NCI-H128 (cell line): ENCODE data around the gene NFE2L3.
"Not testable (repeated sequence)": the region's sequence is repeated elsewhere in the genome, so short reads cannot be mapped to it uniquely, and the experiment has no call there.

Experiments used
- DNase-seq: peaks from one replicate; lab custom pipeline; 2025; ENCODE audit not compliant: unreplicated experiment; lab: John Stamatoyannopoulos, UW

NFE2L3 gene

DNA sequence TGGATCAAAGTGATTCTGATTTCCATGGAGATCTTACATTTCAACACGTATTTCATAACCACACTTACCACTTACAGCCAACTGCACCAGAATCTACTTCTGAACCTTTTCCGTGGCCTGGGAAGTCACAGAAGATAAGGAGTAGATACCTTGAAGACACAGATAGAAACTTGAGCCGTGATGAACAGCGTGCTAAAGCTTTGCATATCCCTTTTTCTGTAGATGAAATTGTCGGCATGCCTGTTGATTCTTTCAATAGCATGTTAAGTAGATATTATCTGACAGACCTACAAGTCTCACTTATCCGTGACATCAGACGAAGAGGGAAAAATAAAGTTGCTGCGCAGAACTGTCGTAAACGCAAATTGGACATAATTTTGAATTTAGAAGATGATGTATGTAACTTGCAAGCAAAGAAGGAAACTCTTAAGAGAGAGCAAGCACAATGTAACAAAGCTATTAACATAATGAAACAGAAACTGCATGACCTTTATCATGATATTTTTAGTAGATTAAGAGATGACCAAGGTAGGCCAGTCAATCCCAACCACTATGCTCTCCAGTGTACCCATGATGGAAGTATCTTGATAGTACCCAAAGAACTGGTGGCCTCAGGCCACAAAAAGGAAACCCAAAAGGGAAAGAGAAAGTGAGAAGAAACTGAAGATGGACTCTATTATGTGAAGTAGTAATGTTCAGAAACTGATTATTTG lies 33.3 kb downstream of the NFE2L3 start:
- no peak for DNase-seq

DNA sequence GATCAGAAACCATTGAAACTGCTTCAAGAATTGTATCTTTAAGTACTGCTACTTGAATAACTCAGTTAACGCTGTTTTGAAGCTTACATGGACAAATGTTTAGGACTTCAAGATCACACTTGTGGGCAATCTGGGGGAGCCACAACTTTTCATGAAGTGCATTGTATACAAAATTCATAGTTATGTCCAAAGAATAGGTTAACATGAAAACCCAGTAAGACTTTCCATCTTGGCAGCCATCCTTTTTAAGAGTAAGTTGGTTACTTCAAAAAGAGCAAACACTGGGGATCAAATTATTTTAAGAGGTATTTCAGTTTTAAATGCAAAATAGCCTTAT lies 33.8 kb downstream of the NFE2L3 start:
- no peak for DNase-seq

DNA sequence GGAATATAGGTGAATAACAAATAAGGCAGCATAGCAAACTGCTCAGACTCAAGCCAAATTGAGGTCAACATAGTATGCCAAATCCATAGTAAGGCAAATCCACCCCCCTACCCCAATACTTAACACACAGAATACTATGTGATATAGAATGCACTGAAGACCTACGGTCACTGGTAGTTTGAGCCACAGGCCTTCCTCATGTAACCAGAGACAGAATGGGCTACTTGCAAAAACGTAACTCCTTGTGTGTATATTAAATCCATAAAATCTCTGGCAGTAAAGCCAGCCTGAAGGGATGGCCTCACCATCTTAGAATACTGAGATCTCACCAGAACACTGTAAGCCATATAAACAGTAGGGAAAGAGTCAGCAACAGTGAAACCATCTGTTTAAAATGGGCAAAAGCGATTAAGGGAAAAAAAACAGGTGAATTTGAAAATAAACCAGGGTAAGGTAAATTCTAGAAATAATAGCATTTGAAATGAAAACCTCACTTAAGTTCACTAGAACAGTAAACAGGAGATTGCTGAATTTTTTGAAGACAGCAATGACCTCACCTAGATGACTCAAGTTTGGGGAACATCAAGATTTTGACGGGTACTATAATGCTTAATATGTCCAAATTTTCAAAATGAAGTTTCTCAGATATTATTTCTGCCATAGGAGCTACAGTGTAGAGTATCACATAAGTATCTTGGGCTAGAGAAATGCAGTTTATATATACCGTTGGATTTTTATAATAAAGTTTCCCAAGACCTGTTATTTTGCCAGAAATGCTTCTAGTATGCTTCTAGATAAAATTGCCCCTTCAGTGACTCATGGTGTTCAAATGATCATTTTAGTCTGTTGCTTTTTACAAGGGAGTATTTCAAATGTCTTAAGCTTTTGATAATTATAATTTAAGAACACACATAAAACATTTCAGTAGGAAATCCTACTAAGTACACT lies 34.6 kb downstream of the NFE2L3 start:
- DNase-seq: no peak

DNA sequence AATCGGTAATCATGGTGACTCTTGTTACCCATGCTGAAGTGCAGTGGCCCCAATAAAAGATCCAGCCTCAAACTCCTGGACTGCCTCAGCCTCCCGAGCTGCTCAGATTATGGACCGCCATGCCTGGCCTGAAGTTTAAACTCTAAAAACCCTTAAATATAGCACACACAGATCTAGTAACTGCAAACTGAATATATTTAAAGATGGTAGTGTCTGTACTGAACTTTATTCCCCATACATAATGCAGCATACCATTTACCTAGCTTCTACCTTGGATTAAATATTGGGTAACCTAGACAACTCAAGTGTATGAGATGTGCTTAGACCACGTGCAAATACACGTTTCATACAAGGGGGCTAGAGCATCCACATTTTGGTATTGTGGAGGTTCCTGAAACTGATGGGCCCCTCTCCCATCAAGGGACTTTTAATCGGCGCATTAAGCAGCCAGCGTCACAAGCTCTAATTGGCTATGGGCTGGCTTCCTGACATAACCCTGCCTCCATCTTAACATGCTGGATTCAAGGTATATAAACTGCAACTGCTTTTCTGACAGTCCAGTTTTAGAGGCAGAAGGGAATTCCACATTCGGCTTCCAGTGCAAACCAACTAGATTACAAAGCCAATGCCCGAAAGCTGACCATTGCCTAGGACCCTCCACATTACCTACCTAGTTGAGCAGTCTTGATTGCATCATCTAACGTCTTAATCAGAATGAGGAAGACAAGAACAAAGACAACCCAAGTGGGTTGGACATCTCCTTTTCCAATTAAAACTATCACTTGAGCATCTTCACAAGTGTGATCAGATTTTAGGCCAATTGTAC lies 35.6 kb downstream of the NFE2L3 start:
- no peak for DNase-seq

DNA sequence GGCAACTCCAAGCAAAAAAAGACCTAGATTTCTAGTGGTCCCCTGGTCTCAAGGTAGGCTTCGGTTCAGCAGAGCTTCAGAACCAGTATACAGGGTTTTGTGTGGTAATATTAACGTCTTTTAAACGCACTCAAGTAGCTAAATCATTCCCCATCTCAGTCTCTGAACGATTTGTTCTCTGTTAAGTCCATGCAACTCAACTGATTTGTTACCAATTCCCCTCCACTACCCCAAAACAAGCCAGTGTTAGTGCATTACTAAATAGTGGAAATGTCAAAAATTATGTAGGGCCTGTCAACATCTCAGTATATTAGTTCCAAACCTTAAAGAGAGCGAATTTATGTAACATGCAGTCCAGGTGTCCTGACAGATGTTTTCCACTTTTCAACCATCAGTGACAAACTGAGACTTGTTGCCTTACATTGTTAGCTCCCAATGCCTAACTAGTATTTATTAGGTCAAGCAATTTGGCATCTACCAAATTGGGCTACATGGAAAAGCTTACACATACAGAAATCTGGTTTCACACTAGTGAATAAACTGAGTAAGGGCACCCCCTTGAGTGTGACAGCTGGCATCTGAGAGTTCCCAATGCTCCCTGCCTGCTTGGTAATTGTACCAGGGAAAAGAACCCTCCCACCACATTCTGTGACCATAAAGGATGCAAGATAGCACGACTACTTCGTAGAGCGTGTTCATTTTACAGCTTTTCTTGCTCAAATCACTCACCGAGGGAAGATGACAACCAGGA lies 36.4 kb downstream of the NFE2L3 start:
- no peak for DNase-seq

DNA sequence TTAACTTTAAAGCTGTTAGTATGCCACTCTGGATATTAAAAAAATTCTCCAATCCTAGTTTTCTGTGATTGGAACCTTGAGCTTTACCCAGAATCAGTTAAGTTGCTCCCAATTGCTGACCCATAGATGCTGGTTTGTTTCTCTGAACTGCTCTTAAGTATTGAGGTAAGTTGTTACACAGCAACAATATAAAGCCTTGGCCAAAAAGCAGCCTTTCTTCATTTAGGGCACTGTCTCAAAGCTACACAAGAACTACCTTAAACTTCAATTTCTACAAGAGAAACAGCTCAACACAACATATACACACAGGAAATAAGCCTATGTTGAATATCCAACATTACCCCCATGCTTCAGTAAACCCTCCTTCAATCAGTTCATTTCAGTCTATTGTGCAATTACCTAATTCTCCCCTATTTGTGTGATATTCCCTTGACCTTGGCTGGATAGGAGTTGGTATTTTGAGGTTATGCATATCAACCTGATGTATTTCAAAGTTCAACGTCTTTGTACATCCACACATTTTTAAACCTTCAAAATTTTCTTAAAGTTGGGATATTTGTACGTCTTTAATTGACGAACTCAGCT lies 37.1 kb downstream of the NFE2L3 start:
- DNase-seq: no peak

DNA sequence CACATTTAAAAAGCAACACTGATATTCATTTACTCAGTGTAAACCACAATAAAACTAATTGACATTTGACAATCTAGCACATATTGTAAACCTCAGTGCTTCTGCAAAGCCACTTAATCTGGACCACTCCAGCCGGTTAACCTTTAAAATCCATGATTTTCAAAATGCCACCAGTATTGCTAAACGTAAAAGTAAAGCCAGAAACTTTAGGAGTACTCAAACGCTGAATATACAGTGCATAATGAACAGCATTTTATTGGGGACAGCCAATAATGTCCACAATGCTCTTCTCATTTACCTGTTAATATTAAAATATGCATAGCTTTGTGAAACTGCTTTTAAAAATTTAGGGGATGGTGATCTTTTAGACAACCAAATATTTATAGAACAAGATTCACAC lies 37.7 kb downstream of the NFE2L3 start:
- no peak for DNase-seq

DNA sequence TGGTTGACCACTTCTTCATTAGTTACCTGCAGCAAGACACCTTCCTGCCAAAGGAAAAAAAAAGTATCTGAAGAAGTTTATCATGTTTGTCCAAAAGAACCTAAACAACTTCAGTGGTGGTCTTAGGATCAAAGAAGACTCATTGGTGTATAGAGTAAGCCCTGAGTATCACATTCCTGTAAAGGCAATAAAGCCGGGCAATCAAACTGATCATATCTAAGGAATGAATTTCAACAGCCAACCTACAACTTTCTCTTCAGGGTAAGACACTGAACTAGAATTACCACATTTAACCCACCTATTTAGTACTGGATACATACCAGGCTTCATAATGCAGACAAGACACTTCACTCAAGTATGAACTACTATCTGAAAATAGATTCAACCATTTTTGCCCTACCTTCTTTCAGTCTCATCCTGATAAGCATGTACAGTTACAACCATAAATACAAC lies 38.4 kb downstream of the NFE2L3 start:
- DNase-seq: no peak

DNA sequence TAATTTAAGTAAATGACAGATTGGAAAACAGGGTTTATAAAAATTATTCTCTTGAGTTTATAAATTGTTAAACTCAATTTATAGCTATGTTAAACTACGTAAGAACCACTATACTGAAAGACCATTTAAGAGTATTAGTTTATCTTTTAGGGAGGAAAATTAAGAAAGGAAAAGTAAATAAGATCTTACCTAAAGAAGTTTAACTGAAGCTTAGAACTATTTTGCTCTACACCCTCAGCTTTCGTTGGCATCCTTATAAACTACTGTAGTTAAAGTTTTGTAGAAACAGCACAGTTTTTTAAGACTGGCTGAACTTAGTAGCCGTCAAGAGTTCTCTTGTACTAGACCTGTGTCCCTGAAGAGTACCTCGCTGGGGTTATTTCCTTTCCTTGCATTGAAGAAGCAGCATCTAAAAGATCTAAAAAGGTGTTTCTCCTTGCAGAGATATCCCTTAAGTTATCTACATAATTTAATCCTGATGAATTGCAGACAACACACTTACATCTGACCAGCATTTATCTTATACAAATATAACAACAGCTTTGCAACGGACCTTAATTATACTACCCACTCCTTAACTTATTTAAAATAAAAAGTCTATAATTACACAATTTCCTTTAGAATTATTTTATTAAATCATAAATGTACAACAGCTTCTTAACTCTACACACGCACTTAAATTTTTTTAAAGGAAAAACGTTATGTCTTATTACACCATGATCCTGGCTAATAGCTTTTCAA lies 39.4 kb downstream of the NFE2L3 start:
- DNase-seq: no peak

DNA sequence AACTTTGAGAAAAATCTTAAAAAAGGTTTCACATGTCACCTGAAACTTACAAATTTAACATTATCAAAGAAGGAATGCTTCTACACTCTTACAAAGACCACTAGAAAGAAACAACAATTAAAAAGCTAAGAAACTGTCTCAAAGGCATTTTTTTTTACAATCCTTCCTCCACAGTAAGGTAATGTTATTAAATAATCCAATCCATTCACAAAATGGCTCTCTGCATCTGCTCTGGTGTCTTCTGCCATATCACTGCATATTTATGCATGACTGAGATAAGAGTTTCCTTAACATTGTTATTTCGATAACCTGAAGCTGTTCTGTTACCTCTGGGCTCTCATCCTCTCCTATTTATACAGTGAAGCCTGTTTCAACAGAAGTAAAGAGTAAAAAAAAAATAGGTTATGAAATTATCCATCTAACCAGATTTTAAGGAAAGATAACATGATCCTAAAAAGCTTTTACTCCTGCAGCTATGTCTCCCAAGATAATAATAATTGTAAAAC lies 40.0 kb downstream of the NFE2L3 start:
- DNase-seq: no peak

DNA sequence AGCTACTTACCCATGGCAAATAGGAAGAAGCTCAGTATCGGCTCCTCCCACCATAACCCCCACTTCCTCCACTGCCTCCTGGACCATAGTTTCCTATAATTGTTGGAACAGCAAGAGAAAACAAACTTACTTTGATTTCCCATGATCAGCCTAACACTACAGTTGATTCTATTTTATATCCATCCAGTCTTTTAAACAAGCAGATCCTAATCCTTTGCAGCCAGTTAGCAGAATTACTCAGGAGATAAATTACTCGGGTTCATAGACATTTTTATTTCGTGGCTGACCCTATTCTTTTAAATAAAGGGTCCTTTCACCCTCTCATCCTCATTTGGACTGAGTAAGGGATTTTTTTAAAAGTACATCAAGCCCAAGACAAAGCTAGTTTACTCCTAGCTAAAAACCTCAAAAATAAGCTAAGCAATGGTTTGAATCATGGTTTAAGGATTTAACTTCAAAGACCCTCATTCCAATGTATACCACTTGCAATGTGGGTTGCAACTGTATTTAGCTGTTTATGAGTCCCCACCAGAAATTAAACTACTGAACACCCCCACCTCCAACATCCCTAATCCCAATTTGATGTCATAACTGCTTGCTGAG lies 40.6 kb downstream of the NFE2L3 start:
- DNase-seq: no peak

DNA sequence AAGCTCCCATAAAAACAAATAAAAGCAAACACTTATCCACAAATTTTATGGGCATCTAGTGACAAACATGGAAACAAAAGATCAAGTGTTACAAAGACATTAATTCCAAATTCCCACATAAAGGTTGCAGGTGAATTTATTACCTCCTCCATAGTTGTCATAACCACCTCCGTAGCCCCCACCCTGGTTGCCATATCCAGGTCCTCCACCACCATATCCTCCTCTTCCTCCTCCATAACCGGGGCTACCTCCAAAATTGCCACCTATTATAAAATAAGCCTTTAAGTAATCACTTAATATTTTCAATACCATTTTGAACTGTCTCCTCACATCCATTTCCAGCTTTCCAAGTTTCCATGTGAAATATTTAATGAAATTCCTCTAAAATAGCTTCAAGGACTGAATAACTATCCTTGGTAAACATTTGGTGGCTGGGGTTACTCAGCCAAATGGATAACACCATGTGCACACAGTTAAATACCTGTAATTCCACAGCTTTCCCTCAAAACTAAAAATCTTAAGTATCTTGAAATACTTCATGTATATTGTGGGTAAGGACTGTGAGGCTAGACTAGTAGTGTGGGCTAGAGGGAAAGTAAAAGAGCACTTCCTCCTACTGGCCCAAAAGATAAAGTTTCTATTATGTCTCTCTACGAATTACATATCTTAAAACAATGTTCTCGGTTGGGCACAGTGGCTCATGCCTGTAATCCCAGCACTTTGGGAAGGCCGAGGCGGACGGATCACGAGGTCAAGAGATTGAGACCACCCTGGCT lies 41.6 kb downstream of the NFE2L3 start:
- DNase-seq: no peak

DNA sequence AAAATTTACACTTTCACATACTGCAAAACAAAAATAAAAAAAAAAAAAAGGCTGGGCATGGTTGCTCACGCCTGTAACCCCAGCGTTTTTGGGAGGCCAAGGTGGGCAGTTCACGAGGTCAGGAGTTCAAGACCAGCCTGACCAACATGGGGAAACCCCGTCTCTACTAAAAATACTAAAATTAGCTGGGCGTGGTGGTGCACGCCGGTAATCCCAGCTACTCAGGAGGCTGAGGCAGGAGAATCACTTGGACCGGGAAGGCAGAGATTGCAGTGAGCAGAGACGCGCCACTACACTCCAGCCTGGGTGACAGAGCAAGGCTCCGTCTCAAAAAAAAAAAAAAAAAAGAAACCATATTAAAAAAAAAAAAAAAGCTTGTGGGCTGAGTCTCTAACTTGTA lies 42.8 kb downstream of the NFE2L3 start:
- DNase-seq: not testable (repeated sequence)

DNA sequence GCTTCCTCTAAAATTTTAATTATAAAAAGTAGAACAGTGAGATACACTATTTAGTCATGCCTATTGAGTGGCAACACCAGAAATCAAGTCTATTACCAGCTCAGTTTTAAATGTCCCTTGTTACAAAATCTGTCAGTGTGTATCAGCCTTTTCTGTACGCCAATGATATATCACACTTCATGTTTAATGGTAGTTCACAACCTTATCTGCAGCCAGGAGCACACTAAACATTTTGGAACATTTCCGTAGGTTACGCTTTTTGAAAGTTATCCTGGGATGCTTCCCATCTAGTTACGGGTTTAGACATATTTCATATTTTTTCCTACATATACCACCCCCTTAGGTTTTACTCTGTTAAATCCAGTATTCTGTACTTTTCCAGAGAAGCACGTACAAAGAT lies 43.2 kb downstream of the NFE2L3 start:
- DNase-seq: no peak

DNA sequence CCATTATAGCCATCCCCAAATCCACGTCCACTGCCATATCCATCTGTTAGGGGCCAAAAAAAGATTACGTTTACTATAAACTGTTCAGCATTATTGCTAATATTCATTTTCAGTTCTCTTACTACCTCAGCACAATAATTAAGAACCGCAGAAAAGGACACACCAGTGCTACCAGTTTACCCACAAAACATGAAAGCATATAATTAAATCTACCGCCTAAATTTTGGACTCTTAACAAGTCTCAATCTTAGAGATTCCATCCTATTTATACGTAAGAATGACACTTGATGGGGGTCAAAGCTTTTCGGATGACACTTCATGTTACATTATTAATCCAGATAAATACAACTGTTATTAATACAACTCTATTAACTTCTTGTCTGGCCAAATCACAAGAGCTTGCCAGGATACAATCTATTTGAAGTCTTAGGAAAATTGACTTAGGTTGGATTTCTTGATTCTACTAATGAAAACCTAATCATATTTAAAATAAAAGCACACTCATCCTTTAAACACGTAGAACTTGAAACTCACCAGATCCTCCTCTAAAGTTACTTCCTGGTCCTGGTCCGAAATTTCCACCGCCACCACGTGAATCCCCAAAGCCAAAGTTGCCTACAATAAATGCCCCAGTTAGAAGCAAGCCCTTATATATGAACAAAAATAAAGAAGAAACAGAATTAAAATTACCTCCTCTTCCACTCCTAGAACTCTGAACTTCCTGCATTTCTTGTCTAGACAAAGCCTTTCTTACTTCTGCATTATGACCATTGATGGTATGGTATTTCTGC lies 44.1 kb downstream of the NFE2L3 start:
- DNase-seq: no peak

DNA sequence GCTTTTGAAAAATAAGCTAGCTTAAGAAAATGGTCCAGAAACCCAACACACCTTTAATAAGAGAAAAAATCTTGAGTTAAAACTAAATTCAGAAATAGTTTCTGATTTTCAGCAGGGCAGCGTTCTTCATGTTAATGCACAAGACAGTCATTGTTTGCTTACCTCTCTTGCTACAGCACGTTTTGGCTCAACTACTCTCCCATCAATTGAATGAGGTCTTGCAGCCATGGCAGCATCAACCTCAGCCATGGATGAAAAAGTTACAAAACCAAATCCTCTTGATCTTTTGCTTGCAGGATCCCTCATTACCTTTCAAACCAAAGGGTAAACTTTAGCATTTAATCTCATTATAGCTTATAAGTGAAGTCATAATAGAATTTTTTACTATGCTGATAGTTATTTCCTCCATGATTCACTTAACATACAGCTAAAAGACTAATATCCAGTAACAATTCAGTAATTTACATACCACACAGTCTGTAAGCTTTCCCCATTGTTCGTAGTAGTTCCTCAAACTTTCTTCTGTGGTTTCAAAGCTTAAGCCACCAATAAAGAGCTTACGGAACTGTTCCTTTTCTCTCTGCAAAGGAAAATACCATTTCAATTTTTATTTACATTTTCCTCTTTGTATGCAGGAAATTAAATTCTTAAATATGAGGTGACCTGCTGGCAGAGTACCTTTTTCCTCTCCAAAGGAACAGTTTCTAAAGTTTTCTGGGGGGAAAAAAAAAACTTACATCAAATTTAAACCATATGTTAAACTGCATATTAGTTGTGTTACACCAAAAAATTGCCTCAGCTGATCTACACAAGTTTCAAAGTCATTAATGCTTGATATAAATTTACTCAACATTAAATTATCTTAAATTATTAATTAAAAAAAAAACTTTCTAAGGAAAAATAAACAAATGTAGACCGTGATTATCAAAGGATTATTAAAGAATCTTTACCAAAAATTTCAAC lies 45.4 kb downstream of the NFE2L3 start:
- DNase-seq: no peak
